A549 (cell line): ENCODE measurements around the gene ERV3-1. TPM values are rescaled to one million over a fixed set of nuclear protein-coding genes. Genes with fewer than 3 reads are reported as not detected.

Experiments
- ATAC-seq, 2 experiments: fragments of 200-7000 bp in 1 of 2; fragments of >200 bp in 1 of 2; cut with Nextera tagmentation in 1 of 2; cut with Tn5 transposase in 1 of 2; 3 replicates each; pipeline versions ENCODE4 v1.8.0 to v1.9.1; 2018 to 2020; ENCODE audit warnings: mild to moderate bottlenecking in 1 of 2, moderate library complexity in 1 of 2
- CTCF ChIA-PET: fragments of 300-600 bp; sonication (Branson Sonifier 250); formaldehyde crosslinking; extraction: SDS; loops from one replicate; lab custom pipeline; 2021; ENCODE audit warnings: antibody characterized with exemption, inconsistent platforms; lab: Yijun Ruan, JAX
- POLR2A ChIA-PET: fragments of 350-600 bp; formaldehyde crosslinking; extraction: SDS; loops from one replicate; lab custom pipeline; 2021; ENCODE audit warnings: antibody characterized with exemption, inconsistent platforms; lab: Yijun Ruan, JAX
- DNase-seq, 2 experiments: peaks; one replicate each; pipeline versions ENCODE4 v3.0.0 to v3.0.0-alpha.2; 2011 to 2016; ENCODE audit warnings: low read depth in 1 of 2, low spot score in 1 of 2
- FAIRE-seq: peaks from 2 replicates; lab custom pipeline; 2011; peaks lifted over from hg19 to GRCh38; lab: Jason Lieb, UNC
- H3K27ac ChIP-seq, 2 experiments: fragments of >200 bp; sonication (Bioruptor Twin); formaldehyde crosslinking; 3 replicates each; pipeline ENCODE4 v1.5.1; 2016 to 2017
- H3K4me1 ChIP-seq: fragments of >200 bp; sonication (Bioruptor Twin); formaldehyde crosslinking; 3 replicates; pipeline ENCODE4 v1.6.1; 2016
- H3K4me2 ChIP-seq: fragments of >200 bp; sonication (Bioruptor Twin); formaldehyde crosslinking; 3 replicates; pipeline ENCODE4 v1.6.1; 2016
- H3K4me3 ChIP-seq: fragments of >200 bp; sonication (Bioruptor Twin); formaldehyde crosslinking; 3 replicates; pipeline ENCODE4 v1.5.1; 2016
- H3K9me3 ChIP-seq: fragments of >200 bp; sonication (Bioruptor Twin); formaldehyde crosslinking; 3 replicates; pipeline ENCODE4 v1.6.1; 2016
- ATOH8 ChIP-seq: fragments of 250-450 bp; sonication (Bioruptor Pico); IDR thresholded peaks from 2 replicates; pipeline ENCODE4 v1.5.0; 2020; ENCODE audit warnings: low read depth, mild to moderate bottlenecking, moderate library complexity
- CBX2 ChIP-seq: fragments of 200-600 bp; sonication (generic); IDR thresholded peaks from 2 replicates; pipeline ENCODE4 v1.6.1; 2016; ENCODE audit warnings: low read depth, mild to moderate bottlenecking, borderline replicate concordance
- CEBPB ChIP-seq, 2 experiments: fragments of >200 bp in 1 of 2; sonication (Bioruptor Twin) in 1 of 2; formaldehyde crosslinking in 1 of 2; IDR thresholded peaks; 2 replicates each; pipeline ENCODE4 v1.6.1; 2012 to 2016
- CHD2 ChIP-seq: fragments of 150-350 bp; IDR thresholded peaks from 2 replicates; pipeline ENCODE4 v1.6.1; 2014; ENCODE audit warnings: low read length; ENCODE audit not compliant: partially characterized antibody
- CTCF ChIP-seq: fragments of >200 bp; sonication (Bioruptor Twin); formaldehyde crosslinking; IDR thresholded peaks from 3 replicates; pipeline ENCODE4 v1.5.1; 2016
- E2F6 ChIP-seq: IDR thresholded peaks from 2 replicates; pipeline ENCODE4 v1.6.1; 2012; ENCODE audit warnings: low read depth, borderline replicate concordance
- EHF ChIP-seq: fragments of 250-450 bp; sonication (Bioruptor Pico); IDR thresholded peaks from 2 replicates; pipeline ENCODE4 v1.5.0; 2020; ENCODE audit warnings: mild to moderate bottlenecking
- EP300 ChIP-seq, 2 experiments: fragments of >200 bp; sonication (Bioruptor Twin); formaldehyde crosslinking; IDR thresholded peaks; 2 replicates in 1 of 2; 3 replicates in 1 of 2; pipeline ENCODE4 v1.6.1; 2016 to 2017
- HDAC2 ChIP-seq: fragments of 200-600 bp; sonication (generic); IDR thresholded peaks from 2 replicates; pipeline ENCODE4 v1.6.1; 2016
- HMGXB4 ChIP-seq: fragments of 250-450 bp; sonication (Bioruptor Pico); IDR thresholded peaks from 2 replicates; pipeline ENCODE4 v1.5.0; 2021; ENCODE audit warnings: mild to moderate bottlenecking, moderate library complexity, borderline replicate concordance
- HOXA7 ChIP-seq: fragments of 250-450 bp; sonication (Bioruptor Pico); IDR thresholded peaks from 2 replicates; pipeline ENCODE4 v1.5.0; 2020; ENCODE audit warnings: mild to moderate bottlenecking, moderate library complexity
- HOXB13 ChIP-seq: fragments of 250-450 bp; sonication (Bioruptor Pico); IDR thresholded peaks from 2 replicates; pipeline ENCODE4 v1.5.0; 2020; ENCODE audit warnings: low read depth, mild to moderate bottlenecking, moderate library complexity
- JUNB ChIP-seq: fragments of >200 bp; sonication (Bioruptor Twin); formaldehyde crosslinking; IDR thresholded peaks from 2 replicates; pipeline ENCODE4 v1.6.1; 2016
- MYC ChIP-seq: IDR thresholded peaks from 2 replicates; pipeline ENCODE4 v1.6.1; 2012; ENCODE audit warnings: mild to moderate bottlenecking, inconsistent platforms, low read length, improper control_type of control experiment, borderline replicate concordance
- NPAS2 ChIP-seq: fragments of 250-450 bp; sonication (Bioruptor Pico); IDR thresholded peaks from 2 replicates; pipeline ENCODE4 v1.8.0; 2022; ENCODE audit warnings: mild to moderate bottlenecking, moderate library complexity, borderline replicate concordance
- NR3C1 ChIP-seq: fragments of >200 bp; sonication (Bioruptor Twin); formaldehyde crosslinking; IDR thresholded peaks from 3 replicates; pipeline ENCODE4 v1.6.1; 2017
- PBX3 ChIP-seq: IDR thresholded peaks from 2 replicates; pipeline ENCODE4 v1.6.1; 2012
- PHF8 ChIP-seq: fragments of 200-600 bp; sonication (generic); IDR thresholded peaks from 2 replicates; pipeline ENCODE4 v1.6.1; 2016; ENCODE audit warnings: low read depth, mild to moderate bottlenecking, antibody characterized with exemption, moderate library complexity, borderline replicate concordance
- POLR2AphosphoS2 ChIP-seq: conservative IDR thresholded peaks from 2 replicates; pipeline ENCODE4 v1.6.1; 2012; ENCODE audit warnings: low read length, improper control_type of control experiment, inconsistent platforms
- RAD21 ChIP-seq, 2 experiments: fragments of >200 bp in 1 of 2; sonication (Bioruptor Twin) in 1 of 2; formaldehyde crosslinking in 1 of 2; IDR thresholded peaks in 1 of 2; conservative IDR thresholded peaks in 1 of 2; 2 replicates in 1 of 2; 3 replicates in 1 of 2; pipeline ENCODE4 v1.6.1; 2012 to 2018; ENCODE audit warnings: inconsistent platforms in 1 of 2
- RARB ChIP-seq: fragments of 250-450 bp; sonication (Bioruptor Pico); IDR thresholded peaks from 2 replicates; pipeline ENCODE4 v1.8.0; 2021; ENCODE audit warnings: mild to moderate bottlenecking, moderate library complexity
- SMC3 ChIP-seq: fragments of >200 bp; sonication (Bioruptor Twin); formaldehyde crosslinking; IDR thresholded peaks from 3 replicates; pipeline ENCODE4 v1.6.1; 2018; ENCODE audit warnings: inconsistent platforms
- SREBF2 ChIP-seq: fragments of 450-650 bp; IDR thresholded peaks from 2 replicates; pipeline ENCODE4 v1.6.1; 2014; ENCODE audit warnings: mild to moderate bottlenecking, moderate library complexity
- USF2 ChIP-seq: fragments of 450-650 bp; IDR thresholded peaks from 2 replicates; pipeline ENCODE4 v1.6.1; 2014; ENCODE audit warnings: antibody characterized with exemption
- ZC3H11A ChIP-seq: fragments of 450-650 bp; IDR thresholded peaks from 2 replicates; pipeline ENCODE4 v1.6.1; 2014; ENCODE audit warnings: antibody characterized with exemption, mild to moderate bottlenecking
- WGBS: methylation state at CpG from one replicate; pipeline ENCODE4 v1.1.6; 2017; ENCODE audit errors: missing lambda C conversion rate; 5-methylcytosine and 5-hydroxymethylcytosine counted together
- polyA plus RNA-seq, 4 experiments: library from polyadenylated mRNA; depleted of rRNA in 3 of 4; stranded (reverse); fragments of >200 nt; fragmentation: RNase III in 1 of 4; extraction: RNeasy Plus Mini Kit Qiagen cat#74134 plus additional on column Dnase treatment in 1 of 4; gene quantifications; 2 replicates in 3 of 4; 3 replicates in 1 of 4; pipeline ENCODE4 v1.2.3, GENCODE V29; 2011 to 2017

Gene ERV3-1
- polyA plus RNA-seq, 2 of the 4 experiments (the other 2 are of a cell fraction): 5.0 to 5.8 TPM

- H3K4me3 ChIP-seq: no peak overlapping the region
- H3K4me1 ChIP-seq: no peaks in the 10 kb centered on the region
- FAIRE-seq: no peak
- no peak for TF ChIP-seq ATOH8
- no peak for TF ChIP-seq HMGXB4 (CRISPR knock-in tag)
- TF ChIP-seq, all 56 proteins: peak for 0
- Histone ChIP-seq H3K27ac (no peak overlapping the region), H3K4me2 (no peak overlapping the region), H3K9me3 (peaks cover 74% of the 10 kb centered on the region)
- DNase-seq: no peak
- ChIA-PET CTCF (interaction anchor here (1.2 kb wide), 1 partner anchor 314 kb away, joined by 3 read pairs; no protein-coding TSS in a partner anchor), POLR2A (no interaction called here)
- ATAC-seq: no peak
- 66% methylated on average over 7 of the region's 7 CpGs for WGBS
Observed at GRCh38 chr7:64993901-64994300, 12.6 kb downstream of the ERV3-1 start.

- Histone ChIP-seq H3K4me3 (no peak overlapping the region), H3K9me3 (peaks cover 69% of the 10 kb centered on the region), H3K4me2 (no peak overlapping the region), H3K4me1 (no peaks in the 10 kb centered on the region), H3K27ac (no peak overlapping the region)
- ATAC-seq: no peak
- ChIA-PET POLR2A (no interaction called here), CTCF (interaction anchor here (0.6 kb wide), 1 partner anchor 1677 kb away, joined by 3 read pairs; no protein-coding TSS in a partner anchor)
- FAIRE-seq: no peak
- TF ChIP-seq EP300 (IDR thresholded peaks at IDR 0.05) (no peak), RAD21 (conservative IDR thresholded peaks at IDR 0.05 in 1 of 2, IDR thresholded peaks at IDR 0.05 in 1 of 2) (no peak), POLR2AphosphoS2 (no peak), HDAC2 (no peak), CTCF (no peak), PHF8 (no peak), E2F6 (no peak)
- DNase-seq: no peak
- WGBS: 34% methylated on average over 5 of the region's 5 CpGs
Observed at GRCh38 chr7:64992971-64993370, 13.5 kb downstream of the ERV3-1 start.

- WGBS: 40% methylated on average over 4 of the region's 4 CpGs
- ATAC-seq (no peak), FAIRE-seq (no peak), DNase-seq (no peak)
- ChIA-PET CTCF (no interaction called here), POLR2A (no interaction called here)
- peaks cover 53% of the 10 kb centered on the region for H3K9me3 ChIP-seq
- no peak within 1 kb of the TSS for H3K4me2 ChIP-seq
- no peak within 1 kb of the TSS for H3K27ac ChIP-seq
- no peak within 1 kb of the TSS for H3K4me3 ChIP-seq
- no peaks in the 10 kb centered on the region for H3K4me1 ChIP-seq
- no peak for TF ChIP-seq SREBF2
- no peak for TF ChIP-seq HOXB13 (CRISPR knock-in tag)
- no peak for TF ChIP-seq HOXA7 (CRISPR knock-in tag)
- TF ChIP-seq SMC3: no peak
- no peak for TF ChIP-seq MYC
- no peak for TF ChIP-seq USF2
- no peak for TF ChIP-seq NPAS2 (CRISPR knock-in tag)
- TF ChIP-seq EHF: no peak
- TF ChIP-seq CHD2: no peak
- no peak for TF ChIP-seq E2F6
- TF ChIP-seq CEBPB (IDR thresholded peaks at IDR 0.05): no peak
- no peak for TF ChIP-seq JUNB
- TF ChIP-seq PBX3: no peak
- TF ChIP-seq ZC3H11A: no peak
- no peak for TF ChIP-seq NR3C1
- no peak for TF ChIP-seq CBX2
- no peak for TF ChIP-seq RARB (CRISPR knock-in tag)
Observed at GRCh38 chr7:64990936-64991335, 15.6 kb downstream of the ERV3-1 start, which contains the start of gene ZNF117. TSS of gene ZNF117 (minus strand) at chr7:64991036.
